H1 (cell line): ENCODE results near the gene SMAD1. TPM values are rescaled to one million over a fixed set of nuclear protein-coding genes. Genes with fewer than 3 reads are reported as not detected.

Experiments used
- CTCF ChIA-PET: fragments of 300-600 bp; sonication (Branson Sonifier 250); formaldehyde crosslinking; loops from one replicate; lab custom pipeline; 2021; ENCODE audit not compliant: partially characterized antibody; lab: Charles Lee
- POLR2A ChIA-PET: fragments of 300-600 bp; sonication (Branson Sonifier 250); formaldehyde crosslinking; loops from one replicate; lab custom pipeline; 2021; ENCODE audit warnings: inconsistent platforms; ENCODE audit not compliant: partially characterized antibody; lab: Charles Lee
- DNase-seq, 2 experiments: peaks; one replicate each; pipeline versions ENCODE4 v3.0.0 to v3.0.0-alpha.2; 2010 to 2022; ENCODE audit warnings: low spot score in 2 of 2, low read depth in 1 of 2, mixed read lengths in 1 of 2
- FAIRE-seq: peaks from 2 replicates; lab custom pipeline; 2011; peaks lifted over from hg19 to GRCh38; lab: Jason Lieb, UNC
- H2AFZ ChIP-seq: 2 replicates; pipeline ENCODE4 v1.8.1; 2012; ENCODE audit warnings: low read length, inconsistent platforms
- H2AK5ac ChIP-seq: 2 replicates; pipeline ENCODE4 v1.6.1; 2013; ENCODE audit warnings: low read depth, low read length
- H2BK120ac ChIP-seq: replicated peaks from 2 replicates; pipeline ENCODE3; 2013; ENCODE audit warnings: low read depth, low read length, inconsistent platforms
- H2BK12ac ChIP-seq: 2 replicates; pipeline ENCODE4 v1.6.1; 2013; ENCODE audit warnings: low read depth, low read length
- H2BK15ac ChIP-seq: 2 replicates; pipeline ENCODE4 v1.6.1; 2013; ENCODE audit warnings: low read length
- H2BK20ac ChIP-seq: 2 replicates; pipeline ENCODE4 v1.6.1; 2013; ENCODE audit warnings: low read length
- H2BK5ac ChIP-seq: 2 replicates; pipeline ENCODE4 v1.6.1; 2013; ENCODE audit warnings: low read depth, low read length
- H3K14ac ChIP-seq: 2 replicates; pipeline ENCODE4 v1.6.1; 2013; ENCODE audit warnings: inconsistent platforms; ENCODE audit not compliant: insufficient read length
- H3K18ac ChIP-seq: 2 replicates; pipeline ENCODE4 v1.6.1; 2013; ENCODE audit warnings: low read length; ENCODE audit errors: extremely low read depth
- H3K23ac ChIP-seq: 2 replicates; pipeline ENCODE4 v1.6.1; 2013; ENCODE audit warnings: inconsistent platforms; ENCODE audit not compliant: insufficient read length
- H3K23me2 ChIP-seq: 2 replicates; pipeline ENCODE4 v1.6.1; 2013; ENCODE audit warnings: low read depth, low read length
- H3K27ac ChIP-seq: 2 replicates; pipeline ENCODE4 v1.6.1; 2011; ENCODE audit warnings: low read depth, low read length, inconsistent platforms
- H3K27me3 ChIP-seq, 4 experiments: replicated peaks in 1 of 4; 1 replicate in 1 of 4; 2 replicates in 3 of 4; pipeline versions ENCODE4 v1.6.1 to v1.8.1; 2011 to 2013; ENCODE audit warnings: low read length in 3 of 4, mild to moderate bottlenecking in 3 of 4, inconsistent platforms in 2 of 4, mixed read lengths in 2 of 4, moderate library complexity in 1 of 4; ENCODE audit not compliant: control insufficient read depth in 3 of 4, insufficient read depth in 3 of 4; ENCODE audit errors: extremely low read depth in 1 of 4
- H3K36me3 ChIP-seq, 4 experiments: 2 replicates each; pipeline versions ENCODE4 v1.6.1 to v1.8.1; 2011 to 2013; ENCODE audit warnings: mild to moderate bottlenecking in 4 of 4, low read length in 3 of 4, moderate library complexity in 2 of 4, control low read depth in 1 of 4, inconsistent platforms in 1 of 4; ENCODE audit not compliant: insufficient read depth in 4 of 4, control insufficient read depth in 2 of 4
- H3K4ac ChIP-seq: replicated peaks from 2 replicates; pipeline ENCODE3; 2013; ENCODE audit warnings: low read length, low read depth, mixed read lengths, inconsistent platforms; ENCODE audit not compliant: insufficient read length
- H3K4me1 ChIP-seq, 4 experiments: replicated peaks in 1 of 4; 1 replicate in 1 of 4; 2 replicates in 3 of 4; pipeline versions ENCODE4 v1.6.1 to v1.8.1; 2011 to 2013; ENCODE audit warnings: low read length in 3 of 4, inconsistent platforms in 2 of 4, mixed read lengths in 1 of 4; ENCODE audit not compliant: insufficient read depth in 4 of 4, control insufficient read depth in 3 of 4
- H3K4me2 ChIP-seq, 2 experiments: 2 replicates each; pipeline versions ENCODE4 v1.6.1 to v1.8.1; 2011 to 2013; ENCODE audit warnings: low read depth in 2 of 2, low read length in 2 of 2, control low read depth in 1 of 2, inconsistent platforms in 1 of 2, mild to moderate bottlenecking in 1 of 2; ENCODE audit not compliant: insufficient read depth in 1 of 2
- H3K4me3 ChIP-seq, 4 experiments: fragments of 200-600, 300-600 bp in 1 of 4; sonication (generic), shearing (Covaris generic), sonication (Bioruptor Twin) in 1 of 4; 2 replicates each; pipeline versions ENCODE4 v1.5.1 to v1.8.1; 2011 to 2016; ENCODE audit warnings: low read length in 4 of 4, low read depth in 3 of 4, control low read depth in 2 of 4, inconsistent platforms in 2 of 4, mild to moderate bottlenecking in 2 of 4, mixed read lengths in 1 of 4, moderate library complexity in 1 of 4; ENCODE audit not compliant: insufficient read depth in 2 of 4; ENCODE audit errors: extremely low read depth in 1 of 4
- H3K56ac ChIP-seq: replicated peaks from 2 replicates; pipeline ENCODE3; 2013; ENCODE audit warnings: low read depth, mild to moderate bottlenecking, mixed read lengths, low read length, inconsistent platforms; ENCODE audit not compliant: insufficient read length
- H3K79me1 ChIP-seq: 2 replicates; pipeline ENCODE4 v1.6.1; 2013; ENCODE audit warnings: low read depth, low read length, control low read depth
- H3K79me2 ChIP-seq, 2 experiments: 2 replicates each; pipeline versions ENCODE4 v1.6.1 to v1.8.1; 2012 to 2013; ENCODE audit warnings: low read length in 2 of 2, mild to moderate bottlenecking in 2 of 2, inconsistent platforms in 1 of 2; ENCODE audit not compliant: insufficient read depth in 2 of 2, control insufficient read depth in 1 of 2
- H3K9ac ChIP-seq, 4 experiments: replicated peaks in 1 of 4; 1 replicate in 1 of 4; 2 replicates in 3 of 4; pipeline versions ENCODE4 v1.6.1 to v1.8.1; 2011 to 2013; ENCODE audit warnings: low read depth in 3 of 4, low read length in 3 of 4, control low read depth in 2 of 4, mild to moderate bottlenecking in 2 of 4, moderate library complexity in 2 of 4, inconsistent platforms in 1 of 4; ENCODE audit errors: extremely low read depth in 1 of 4
- H3K9me3 ChIP-seq, 2 experiments: 2 replicates each; pipeline versions ENCODE4 v1.6.1 to v1.8.1; 2012 to 2013; ENCODE audit warnings: mild to moderate bottlenecking in 2 of 2, moderate library complexity in 2 of 2, control low read depth in 1 of 2, inconsistent platforms in 1 of 2, low read depth in 1 of 2, low read length in 1 of 2, mixed read lengths in 1 of 2; ENCODE audit not compliant: insufficient read depth in 2 of 2
- H4K20me1 ChIP-seq, 2 experiments: replicated peaks in 1 of 2; 2 replicates each; pipeline versions ENCODE3 to v1.8.1; 2011 to 2013; ENCODE audit warnings: inconsistent platforms in 2 of 2, low read length in 2 of 2, mild to moderate bottlenecking in 1 of 2; ENCODE audit not compliant: insufficient read depth in 2 of 2, control insufficient read depth in 1 of 2
- H4K5ac ChIP-seq: 2 replicates; pipeline ENCODE4 v1.6.1; 2013; ENCODE audit warnings: low read length, low read depth, mixed read lengths, inconsistent platforms; ENCODE audit not compliant: insufficient read length
- H4K8ac ChIP-seq: 2 replicates; pipeline ENCODE4 v1.8.0; 2013; ENCODE audit warnings: mild to moderate bottlenecking, moderate library complexity, low read length, inconsistent platforms; ENCODE audit not compliant: insufficient read depth; ENCODE audit errors: extremely low read depth
- H4K91ac ChIP-seq: replicated peaks from 2 replicates; pipeline ENCODE3; 2013; ENCODE audit warnings: low read length, mixed read lengths, inconsistent platforms; ENCODE audit not compliant: insufficient read length
- CHD1 ChIP-seq: IDR thresholded peaks from 2 replicates; pipeline ENCODE4 v1.6.1; 2012; ENCODE audit warnings: low read depth, low read length, improper control_type of control experiment
- WGBS, 2 experiments: shearing (Covaris generic) in 1 of 2; methylation state at CpG; one replicate each; pipeline versions ENCODE4 v1.1.6 to v1.1.7; 2013 to 2015; ENCODE audit warnings: low lambda C conversion rate in 2 of 2, mixed read lengths in 2 of 2, inconsistent platforms in 1 of 2, low coverage in 1 of 2, missing lambda C conversion rate in 1 of 2; ENCODE audit not compliant: insufficient replicate concordance in 2 of 2, insufficient coverage in 1 of 2, insufficient read length in 1 of 2; ENCODE audit errors: extremely low coverage in 1 of 2, missing lambda C conversion rate in 1 of 2; 5-methylcytosine and 5-hydroxymethylcytosine counted together
- polyA plus RNA-seq, 7 experiments: library from polyadenylated mRNA; depleted of rRNA in 3 of 7; stranded (reverse) in 5 of 7; unstranded in 2 of 7; fragments of >200 nt in 5 of 7; fragments of 200-250 nt in 2 of 7; gene quantifications; 1 replicate in 5 of 7; 2 replicates in 1 of 7; 4 replicates in 1 of 7; pipeline versions ENCODE4 v1.2.1 to v1.2.3, GENCODE V29; 2011 to 2013; ENCODE audit warnings: missing spikeins in 2 of 7, mixed read lengths in 2 of 7
- total RNA-seq: library from RNA; stranded (reverse); fragmentation: NEBNext Ultra II Directional; extraction: Animal tissue kit (Norgen Biotek cat#: 25700); gene quantifications from 2 replicates; pipeline ENCODE4 v1.2.1, GENCODE V29; 2021

Gene SMAD1
- total and polyA plus RNA-seq, 2 of the 8 experiments (the other 6 are each of a cell fraction or from before 2014, with no cell fraction given) = 22.6 to 25.3 TPM

DNA sequence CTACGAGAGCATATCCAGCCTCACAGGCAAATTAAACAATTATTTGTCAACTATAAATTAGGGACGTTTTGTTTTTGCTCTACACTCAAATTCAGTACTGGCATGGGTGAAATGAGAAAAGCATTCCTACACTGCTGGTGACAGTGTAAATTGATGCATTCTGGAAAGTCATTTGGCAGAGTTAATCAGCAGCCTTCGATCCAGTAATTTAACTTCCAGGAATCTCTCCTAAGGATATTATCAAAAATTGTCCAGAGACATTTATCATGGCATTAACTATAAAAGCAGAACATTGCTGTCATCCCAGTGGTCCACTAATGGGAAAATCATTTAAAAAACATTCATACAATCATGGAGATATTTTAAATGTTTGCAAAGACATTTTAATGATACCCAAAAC, 70.0 kb downstream of the SMAD1 start:
- H3K18ac ChIP-seq = no peak overlapping the region
- H3K56ac ChIP-seq = no peak overlapping the region
- POLR2A ChIA-PET = no interaction called here
- no peak overlapping the region for H2BK120ac ChIP-seq
- H3K14ac ChIP-seq = no peak overlapping the region
- no peak overlapping the region for H3K4me2 ChIP-seq
- no peaks in the 10 kb centered on the region for H3K23me2 ChIP-seq
- H3K36me3 ChIP-seq = peaks cover 0 to 11% (median 6%) of the 10 kb centered on the region in 4 experiments; a peak in 3 of 8 replicates
- H2BK5ac ChIP-seq = no peak overlapping the region
- no peaks in the 10 kb centered on the region for H3K79me2 ChIP-seq
- H2BK20ac ChIP-seq = no peak overlapping the region
- H2AFZ ChIP-seq = no peak overlapping the region
- no peak overlapping the region for H4K5ac ChIP-seq
- no peak overlapping the region for H2BK15ac ChIP-seq
- no peaks in the 10 kb centered on the region for H3K79me1 ChIP-seq
- H3K4me1 ChIP-seq = peaks cover 0 to 1% (median 0%) of the 10 kb centered on the region in 4 experiments; a peak in 1 of 7 replicates
- CTCF ChIA-PET = no interaction called here
- no peak overlapping the region for H3K9ac ChIP-seq
- no peak overlapping the region for H4K91ac ChIP-seq
- no peak overlapping the region for H3K27ac ChIP-seq
- no peak overlapping the region for H3K4me3 ChIP-seq
- FAIRE-seq (no peak), DNase-seq (no peak)
- no peak overlapping the region for H3K4ac ChIP-seq
- no peaks in the 10 kb centered on the region for H4K20me1 ChIP-seq
- no peak overlapping the region for H4K8ac ChIP-seq
- H3K27me3 ChIP-seq = no peaks in the 10 kb centered on the region
- no peak overlapping the region for H3K23ac ChIP-seq
- 93% methylated on average over 3 of the region's 3 CpGs; no CpG with 5 or more reads in 1 of the 2 experiments for WGBS, 2 experiments
- H2AK5ac ChIP-seq = no peak overlapping the region
- no peak overlapping the region for H2BK12ac ChIP-seq
- 0 out of 4 replicates have a peak, but pooled peaks cover 2 to 7% of the 10 kb centered on the region in 2 experiments for H3K9me3 ChIP-seq
- no peak for TF ChIP-seq CHD1
